Uterine smooth muscle cell (primary cell): ENCODE data around the gene SEMA4B. TPM values are rescaled to one million over a fixed set of nuclear protein-coding genes. Genes with fewer than 3 reads are reported as not detected.

Experiments used
- total RNA-seq: library from RNA; depleted of rRNA; stranded (reverse); fragments of >200 nt; gene quantifications from 2 replicates; pipeline ENCODE4 v1.2.3, GENCODE V29; 2014

SEMA4B gene, protein sequence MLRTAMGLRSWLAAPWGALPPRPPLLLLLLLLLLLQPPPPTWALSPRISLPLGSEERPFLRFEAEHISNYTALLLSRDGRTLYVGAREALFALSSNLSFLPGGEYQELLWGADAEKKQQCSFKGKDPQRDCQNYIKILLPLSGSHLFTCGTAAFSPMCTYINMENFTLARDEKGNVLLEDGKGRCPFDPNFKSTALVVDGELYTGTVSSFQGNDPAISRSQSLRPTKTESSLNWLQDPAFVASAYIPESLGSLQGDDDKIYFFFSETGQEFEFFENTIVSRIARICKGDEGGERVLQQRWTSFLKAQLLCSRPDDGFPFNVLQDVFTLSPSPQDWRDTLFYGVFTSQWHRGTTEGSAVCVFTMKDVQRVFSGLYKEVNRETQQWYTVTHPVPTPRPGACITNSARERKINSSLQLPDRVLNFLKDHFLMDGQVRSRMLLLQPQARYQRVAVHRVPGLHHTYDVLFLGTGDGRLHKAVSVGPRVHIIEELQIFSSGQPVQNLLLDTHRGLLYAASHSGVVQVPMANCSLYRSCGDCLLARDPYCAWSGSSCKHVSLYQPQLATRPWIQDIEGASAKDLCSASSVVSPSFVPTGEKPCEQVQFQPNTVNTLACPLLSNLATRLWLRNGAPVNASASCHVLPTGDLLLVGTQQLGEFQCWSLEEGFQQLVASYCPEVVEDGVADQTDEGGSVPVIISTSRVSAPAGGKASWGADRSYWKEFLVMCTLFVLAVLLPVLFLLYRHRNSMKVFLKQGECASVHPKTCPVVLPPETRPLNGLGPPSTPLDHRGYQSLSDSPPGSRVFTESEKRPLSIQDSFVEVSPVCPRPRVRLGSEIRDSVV
- total RNA-seq: 11.8 and 16.2 TPM in 2 replicates

GRCh38 chr15:90201130-90201943 lies at the start of gene SEMA4B:
Gene SEMA4B (plus strand): TSS chr15:90201330. CDS start chr15:90201579, 249 bp downstream.

GRCh38 chr15:90233387-90234095 lies 32.4 kb downstream of the SEMA4B start, which contains the start of gene CIB1:
Gene CIB1 (minus strand): TSS chr15:90233941. CDS start chr15:90233885, 56 bp downstream.

DNA sequence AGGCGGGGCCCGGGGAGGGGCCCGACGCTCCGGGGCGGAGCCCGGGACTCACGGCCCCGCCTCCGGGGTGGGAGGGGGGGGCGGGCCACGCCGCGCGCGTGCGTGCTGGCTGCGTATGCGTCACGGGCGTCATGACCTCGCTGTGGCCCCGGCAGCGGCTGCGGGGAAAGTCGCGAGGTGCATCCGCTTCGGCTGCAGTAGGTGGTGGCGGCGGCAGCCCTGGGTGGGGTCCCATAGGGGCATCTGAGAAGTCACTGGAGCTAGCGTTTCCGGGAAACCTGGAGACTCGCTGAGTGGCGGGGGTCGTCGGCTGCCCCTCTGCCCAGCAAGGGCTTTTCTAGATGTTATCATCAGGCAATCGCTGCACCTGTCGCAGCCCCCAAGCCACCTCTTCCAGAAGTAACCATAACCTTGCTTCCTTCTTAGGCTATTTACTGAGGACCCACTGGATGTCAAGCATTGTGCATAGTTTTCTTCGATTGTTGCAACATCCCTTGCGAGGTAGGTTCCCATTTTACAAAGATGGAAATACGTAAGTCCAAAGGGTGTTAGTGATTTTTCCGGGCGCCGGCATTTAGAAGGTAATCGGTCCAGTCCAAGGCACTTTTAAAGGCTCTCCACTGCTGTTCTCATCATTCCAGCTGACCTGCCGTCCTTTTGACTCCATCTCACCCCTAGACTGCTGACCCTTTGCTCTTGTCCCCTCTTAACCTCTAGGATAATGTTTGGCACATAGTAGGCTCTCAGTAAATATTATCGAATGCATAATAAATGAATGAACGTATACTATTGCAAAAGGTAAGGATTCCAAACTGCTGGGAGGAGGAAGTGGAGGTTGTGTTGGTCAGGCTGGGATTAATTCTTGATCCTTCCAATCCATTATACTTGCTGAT lies 33.2 kb downstream of the SEMA4B start, which contains the start of gene GDPGP1:
Gene GDPGP1 (plus strand): TSS at position 114 of the 893 bp plus-strand sequence. CDS start 6,700 bp downstream, outside the sequence.

DNA sequence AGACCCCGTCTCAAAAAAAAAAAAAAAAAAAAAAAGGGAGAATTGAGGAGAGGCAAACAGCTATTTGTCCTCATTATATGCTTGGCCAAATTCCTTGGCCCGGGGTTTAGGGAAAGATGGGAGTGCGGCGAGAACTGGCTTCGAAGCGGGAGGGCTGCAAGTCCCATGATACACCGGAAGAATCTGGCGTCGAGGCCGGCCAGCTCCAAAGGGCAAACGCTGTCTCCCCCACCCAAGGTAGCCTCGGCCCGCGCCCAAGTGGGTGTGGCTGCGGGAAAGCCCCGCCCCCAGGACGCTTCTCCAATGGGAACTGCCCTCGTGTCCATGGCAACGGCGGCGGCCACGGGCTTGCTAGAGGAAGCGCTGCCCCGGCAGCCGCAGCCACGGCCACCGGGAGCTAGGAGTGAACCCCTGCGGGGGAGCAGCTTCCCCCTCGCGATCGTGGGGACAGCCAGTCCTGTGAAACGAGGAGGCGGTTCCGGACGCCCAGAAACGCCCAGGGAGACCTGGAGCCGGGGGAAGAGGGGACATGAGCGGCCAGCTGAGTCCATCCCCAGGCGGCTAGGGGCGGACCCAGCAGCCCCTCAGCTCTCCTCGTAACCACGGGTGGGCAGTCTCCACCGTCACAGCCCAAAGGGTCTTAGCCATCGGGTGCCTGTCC lies 48.2 kb downstream of the SEMA4B start, which contains the start of gene TTLL13:
Gene TTLL13 (plus strand): TSS at position 354 of the 661 bp plus-strand sequence. CDS start 1,075 bp downstream, outside the sequence.

DNA sequence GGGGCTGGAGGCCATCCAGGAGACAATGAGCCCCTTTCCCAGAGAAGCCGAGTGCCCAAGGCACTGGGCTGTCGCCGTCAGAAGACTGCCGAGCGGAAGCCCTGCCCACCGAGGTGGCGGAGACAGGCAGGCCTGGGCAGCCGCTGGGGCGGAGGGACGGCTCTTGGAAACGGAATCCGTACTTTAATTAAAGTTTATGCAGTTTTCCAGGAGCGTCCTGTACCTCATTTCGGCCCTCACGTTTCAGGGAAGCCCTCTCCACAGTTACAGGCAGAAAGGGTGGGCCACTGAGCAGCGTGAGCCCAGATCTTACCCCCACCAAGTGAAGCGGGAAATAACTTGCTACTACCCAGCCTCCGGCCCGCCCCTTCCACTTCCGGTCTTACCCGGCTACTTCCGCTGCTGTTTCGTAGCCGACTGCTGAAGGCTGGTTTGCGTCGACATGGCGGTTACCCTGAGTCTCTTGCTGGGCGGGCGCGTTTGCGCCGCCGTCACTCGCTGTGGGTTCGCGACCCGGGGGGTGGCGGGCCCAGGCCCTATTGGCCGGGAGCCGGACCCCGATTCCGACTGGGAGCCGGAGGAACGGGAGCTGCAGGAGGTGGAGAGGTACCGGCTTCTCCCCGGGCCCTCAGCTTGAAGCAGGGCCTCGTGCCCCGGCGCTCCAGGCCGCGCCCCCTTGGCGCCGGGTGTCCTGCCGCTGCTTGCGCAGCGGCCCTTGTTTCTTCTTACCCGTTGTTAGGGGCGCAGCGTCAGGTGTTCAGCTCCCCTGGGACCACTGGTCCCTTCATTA lies 64.3 kb downstream of the SEMA4B start, which contains the start of gene NGRN:
Gene NGRN (plus strand): TSS at position 402 of the 790 bp plus-strand sequence. CDS start 41 bp downstream, at position 443.

Other genes with a start within 250 kb of the SEMA4B start
- 7.7 and 11.5 TPM in 2 replicates for gene ZNF710, start 200.0 kb upstream of the SEMA4B start, total RNA-seq
- 52.7 and 54.5 TPM in 2 replicates for gene IDH2, start 98.9 kb upstream of the SEMA4B start, total RNA-seq
- 27.1 and 31.9 TPM in 2 replicates for gene CIB1, start 32.6 kb downstream of the SEMA4B start, total RNA-seq
- 3.0 and 11.0 TPM in 2 replicates for gene GDPGP1, start 32.9 kb downstream of the SEMA4B start, total RNA-seq
- 0.12 TPM in 1 of 2 replicates, not detected in the other for gene TTLL13, start 48.2 kb downstream of the SEMA4B start, total RNA-seq
- 71.2 and 76.0 TPM in 2 replicates for gene NGRN, start 64.3 kb downstream of the SEMA4B start, total RNA-seq
- gene ZNF774, start 151.0 kb downstream of the SEMA4B start, total RNA-seq: 1.1 and 2.5 TPM in 2 replicates
- 265 and 279 TPM in 2 replicates for gene IQGAP1, start 186.9 kb downstream of the SEMA4B start, total RNA-seq